GM21423 (cell line): ENCODE results near the gene ATP6V1F.

Source experiments
- ATAC-seq: cut with Tn5 transposase; IDR thresholded peaks from one replicate; pipeline ENCODE4 v1.9.1; 2021; ENCODE audit warnings: mild to moderate bottlenecking, moderate library complexity; ENCODE audit not compliant: unreplicated experiment

ATP6V1F gene, protein sequence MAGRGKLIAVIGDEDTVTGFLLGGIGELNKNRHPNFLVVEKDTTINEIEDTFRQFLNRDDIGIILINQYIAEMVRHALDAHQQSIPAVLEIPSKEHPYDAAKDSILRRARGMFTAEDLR

DNA sequence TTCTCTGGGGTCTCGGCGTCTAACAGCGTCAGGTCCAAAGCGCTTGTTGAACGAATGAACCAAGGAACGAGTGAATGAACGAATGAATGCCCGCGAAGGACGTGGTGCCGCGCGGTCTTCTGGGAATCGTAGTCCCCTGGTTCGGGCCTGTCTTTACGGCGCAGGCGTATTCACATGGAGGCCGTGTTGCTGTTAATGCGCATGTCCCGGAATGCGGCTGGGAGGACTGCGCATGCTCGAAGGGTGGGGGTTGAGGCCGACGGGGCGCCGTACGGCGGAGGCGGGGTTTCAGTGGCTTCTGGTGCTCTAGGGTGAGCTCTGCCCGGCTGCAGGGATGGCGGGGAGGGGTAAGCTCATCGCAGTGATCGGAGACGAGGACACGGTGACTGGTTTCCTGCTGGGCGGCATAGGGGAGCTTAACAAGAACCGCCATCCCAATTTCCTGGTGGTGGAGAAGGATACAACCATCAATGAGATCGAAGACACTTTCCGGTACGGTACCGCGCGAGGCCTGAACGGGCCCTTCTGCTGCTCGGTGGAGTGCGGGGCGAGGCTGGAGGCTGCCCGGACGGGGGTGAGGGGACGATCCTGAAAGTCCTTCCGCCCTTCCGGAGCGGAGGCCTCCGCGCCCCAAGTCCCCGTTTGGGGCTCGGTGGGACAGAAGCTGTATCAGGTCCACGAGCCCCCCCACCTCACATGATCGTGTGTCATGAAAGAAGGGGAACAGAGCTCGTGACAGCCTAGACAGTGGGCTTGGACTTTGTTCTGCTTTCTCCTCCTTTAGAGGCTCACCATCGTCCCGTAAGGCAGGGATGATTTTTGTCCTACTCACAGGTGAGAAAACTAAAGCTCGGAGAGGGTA is at the start of gene ATP6V1F:
TSS of gene ATP6V1F (plus strand) at position 286 of the 862 bp plus-strand sequence. CDS start at position 335, 49 bp downstream.
- peak; percentile 85 for ATAC-seq

- no peak for ATAC-seq
Measured at GRCh38 chr7:128814499-128814898, 48.2 kb upstream of the ATP6V1F start.

DNA sequence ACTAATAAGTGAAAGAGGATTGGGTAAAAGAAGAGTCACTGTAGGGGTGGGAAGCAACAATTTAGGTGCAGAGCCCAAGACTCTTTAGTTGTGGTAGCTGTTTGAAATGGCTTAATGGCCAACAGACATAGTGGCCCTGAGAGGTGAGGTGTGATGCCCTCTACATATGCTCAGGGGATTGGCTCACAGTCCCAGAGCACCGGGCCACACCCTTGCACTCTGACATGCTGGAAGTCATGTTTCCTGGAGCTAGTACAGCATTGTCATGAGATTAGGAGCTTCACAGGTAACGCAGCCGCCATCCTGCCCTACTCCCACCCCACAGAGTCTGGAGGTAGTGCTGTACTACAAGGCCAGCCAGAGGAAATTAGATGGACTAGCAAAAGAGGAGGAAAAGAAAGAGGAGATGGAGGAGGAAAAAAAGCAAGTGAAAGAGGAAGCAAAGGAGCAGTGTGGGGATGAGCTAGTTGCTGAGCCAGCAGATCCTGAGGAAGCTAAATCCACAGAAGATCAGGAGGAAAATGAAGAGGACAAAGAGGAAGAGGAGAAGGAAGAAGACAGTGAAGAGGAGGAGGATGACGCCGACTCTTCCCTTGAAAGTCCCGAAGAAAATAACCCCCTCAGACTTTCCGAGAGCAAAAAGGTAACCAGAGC is 47.2 kb upstream of the ATP6V1F start:
- no peak for ATAC-seq

DNA sequence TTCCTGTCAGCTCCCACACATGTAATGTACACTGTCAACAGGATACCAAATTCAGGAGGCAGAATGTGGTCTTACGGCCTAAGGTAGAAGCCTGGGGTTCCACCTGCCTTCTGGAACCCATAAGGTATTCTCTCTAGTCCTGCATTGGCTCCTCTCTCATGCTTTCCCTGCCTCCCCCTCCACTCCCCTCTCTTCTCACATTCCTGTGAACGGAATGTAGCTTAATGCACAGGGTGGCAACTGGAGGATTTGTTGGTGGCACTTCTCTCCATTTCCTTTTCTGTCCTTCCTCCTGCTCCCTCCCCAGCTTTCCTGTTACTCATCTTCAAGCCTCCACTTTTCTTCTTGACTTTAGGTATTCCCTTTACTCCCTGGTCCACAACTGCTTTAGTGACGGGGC is 44.0 kb upstream of the ATP6V1F start:
- no peak for ATAC-seq

- ATAC-seq: no peak
Measured at GRCh38 chr7:128821724-128822123, 40.9 kb upstream of the ATP6V1F start.

GRCh38 chr7:128826512-128826911 is 36.1 kb upstream of the ATP6V1F start:
- no peak for ATAC-seq

DNA sequence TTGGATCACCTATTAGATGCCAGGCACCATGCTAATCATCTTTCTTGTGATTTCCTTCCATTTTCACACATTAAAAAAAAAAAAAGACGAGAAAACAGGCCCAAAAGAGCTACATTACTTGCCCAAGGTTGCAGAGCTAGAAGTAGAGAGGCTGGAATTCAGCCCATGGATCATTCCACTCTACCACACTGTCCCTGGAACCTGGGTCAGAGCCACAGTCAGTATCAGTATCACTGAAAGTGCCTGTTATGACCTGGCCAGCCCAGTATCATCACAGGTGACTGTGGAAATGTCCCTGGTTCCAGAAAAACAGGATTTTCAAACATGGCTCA is 35.8 kb upstream of the ATP6V1F start:
- no peak for ATAC-seq

- no peak for ATAC-seq
Measured at GRCh38 chr7:128827248-128827958, 35.3 kb upstream of the ATP6V1F start.

- no peak for ATAC-seq
Measured at GRCh38 chr7:128827971-128828711, 34.5 kb upstream of the ATP6V1F start.

DNA sequence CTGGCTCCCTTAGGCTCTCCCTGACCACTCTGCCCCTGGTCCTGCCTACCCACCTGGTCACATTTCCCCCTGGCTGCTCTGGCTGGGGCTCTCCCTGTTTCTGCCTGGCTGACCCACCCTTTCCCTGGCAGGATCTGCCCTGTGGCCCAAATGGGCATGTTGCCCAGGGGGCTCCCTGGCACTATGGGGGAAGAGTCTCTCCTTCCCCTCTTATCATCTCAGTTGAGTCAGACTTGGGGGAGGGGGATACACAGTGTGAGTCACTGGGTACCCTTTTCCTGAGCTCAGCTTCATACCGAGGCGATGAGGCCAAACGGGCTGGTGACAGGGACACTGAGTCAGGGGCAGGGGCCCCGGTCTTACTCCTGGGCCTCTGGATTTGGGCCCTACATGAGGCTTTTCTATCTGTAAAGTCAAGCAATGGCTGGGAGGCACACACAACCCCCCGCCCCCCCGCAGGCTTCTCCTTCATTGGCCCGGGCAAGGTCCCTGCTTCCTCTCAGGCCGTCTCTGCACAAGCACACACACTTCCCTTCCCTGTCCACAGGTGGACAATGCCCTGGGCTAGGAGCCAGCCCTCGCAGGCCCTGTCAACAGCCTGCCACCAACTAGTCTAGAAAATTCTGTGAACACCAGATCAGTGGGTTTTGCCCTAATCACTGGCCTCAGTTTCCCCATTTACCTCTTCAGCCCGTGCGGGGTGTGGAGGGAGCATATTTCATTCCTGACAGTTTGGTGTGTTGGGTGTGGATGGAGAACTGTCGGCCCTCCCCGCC is 33.1 kb upstream of the ATP6V1F start:
- no peak for ATAC-seq

- ATAC-seq: no peak
Measured at GRCh38 chr7:128830231-128831177, 32.2 kb upstream of the ATP6V1F start, which contains the start of gene FLNC. Gene FLNC (plus strand): TSS chr7:128830406. CDS start chr7:128830638, 232 bp downstream.

GRCh38 chr7:128831178-128831993 is 31.3 kb upstream of the ATP6V1F start:
- ATAC-seq: no peak

DNA sequence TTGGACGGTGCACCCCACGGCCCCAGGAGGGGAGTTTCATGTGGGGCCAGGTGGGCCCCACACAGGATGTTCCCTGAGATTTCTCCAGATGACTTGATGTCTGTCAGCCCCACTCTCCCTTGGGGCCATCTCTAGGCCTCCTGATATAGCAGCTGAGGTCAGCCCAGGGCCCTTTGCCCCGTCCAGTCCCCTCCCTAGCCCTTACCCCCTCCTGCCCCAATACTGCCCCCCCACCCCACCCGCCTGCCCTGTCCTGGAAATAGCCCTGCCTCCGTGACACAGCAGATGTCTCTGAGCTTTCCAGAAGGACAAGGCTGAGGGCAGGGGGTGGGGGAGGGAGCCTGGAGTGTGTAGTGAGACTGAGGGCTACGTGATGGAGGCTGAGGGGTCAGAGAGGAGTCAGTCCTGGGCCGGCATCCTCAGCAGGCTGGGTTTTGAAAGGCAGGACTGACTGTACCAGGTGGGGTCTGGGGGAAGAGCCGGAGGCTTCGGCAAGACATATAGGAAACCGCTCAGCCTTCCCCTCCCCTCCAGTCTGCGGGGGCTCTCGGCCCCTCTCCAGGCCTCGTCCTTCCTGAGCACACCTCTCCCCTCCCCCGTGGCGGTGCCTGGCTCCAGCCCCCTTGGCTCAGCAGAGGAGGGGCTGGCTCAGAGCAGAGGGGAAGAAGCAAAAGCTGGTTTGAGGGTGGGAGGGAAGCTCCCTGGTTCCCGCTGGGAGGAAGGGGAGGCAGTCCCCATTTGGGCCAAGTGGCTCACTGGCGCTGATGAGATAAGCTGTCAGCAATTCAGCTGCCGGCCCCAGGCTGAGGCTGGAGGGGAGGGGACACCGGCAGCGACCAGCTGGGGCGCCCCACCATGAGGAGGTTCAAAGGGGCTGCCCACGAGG is 30.4 kb upstream of the ATP6V1F start:
- ATAC-seq: no peak

- no peak for ATAC-seq
Measured at GRCh38 chr7:128832880-128833147, 29.8 kb upstream of the ATP6V1F start.

GRCh38 chr7:128833148-128833945 is 29.3 kb upstream of the ATP6V1F start:
- ATAC-seq: no peak

DNA sequence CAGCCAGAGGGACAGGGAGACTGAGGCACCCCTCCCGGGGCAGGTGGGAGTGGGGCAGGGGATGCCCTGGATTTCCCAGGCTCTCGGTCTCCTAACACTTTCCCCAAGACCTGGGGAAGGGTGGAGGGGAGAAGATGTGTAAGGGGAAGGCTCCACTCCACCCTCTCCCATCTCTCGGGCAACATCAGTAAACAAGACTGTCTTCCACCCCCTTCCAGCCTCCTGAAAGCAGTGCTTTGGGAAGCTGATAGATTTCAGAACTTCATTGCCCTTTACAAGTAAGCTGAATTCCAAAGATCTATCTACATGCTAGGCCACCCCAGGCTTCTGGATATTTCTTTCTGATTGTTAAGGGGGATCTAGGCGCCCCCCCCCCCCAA is 28.7 kb upstream of the ATP6V1F start:
- ATAC-seq: no peak
